ENCODE results near the gene LYPD6.

LYPD6 gene

DNA sequence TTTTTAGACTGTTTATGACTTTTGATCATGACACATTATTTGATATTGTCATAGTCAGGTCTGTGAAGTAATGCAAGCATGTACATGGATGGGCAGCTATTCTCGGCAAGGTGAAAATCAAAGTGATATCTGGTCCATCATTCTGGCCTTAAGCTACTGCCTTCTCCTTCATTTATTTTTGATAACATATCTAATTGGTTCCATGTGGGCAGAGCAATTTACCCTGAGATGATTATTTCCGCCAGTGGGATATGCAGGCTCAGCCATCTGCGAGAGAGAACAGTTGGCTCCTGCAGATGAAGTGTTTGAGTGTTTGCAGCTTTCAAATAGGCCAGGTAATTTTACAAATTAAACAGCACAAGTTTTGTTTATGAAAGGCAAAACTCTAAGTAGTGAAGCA lies 116.4 kb downstream of the LYPD6 start (continued):
- TF ChIP-seq, protein P1, sequence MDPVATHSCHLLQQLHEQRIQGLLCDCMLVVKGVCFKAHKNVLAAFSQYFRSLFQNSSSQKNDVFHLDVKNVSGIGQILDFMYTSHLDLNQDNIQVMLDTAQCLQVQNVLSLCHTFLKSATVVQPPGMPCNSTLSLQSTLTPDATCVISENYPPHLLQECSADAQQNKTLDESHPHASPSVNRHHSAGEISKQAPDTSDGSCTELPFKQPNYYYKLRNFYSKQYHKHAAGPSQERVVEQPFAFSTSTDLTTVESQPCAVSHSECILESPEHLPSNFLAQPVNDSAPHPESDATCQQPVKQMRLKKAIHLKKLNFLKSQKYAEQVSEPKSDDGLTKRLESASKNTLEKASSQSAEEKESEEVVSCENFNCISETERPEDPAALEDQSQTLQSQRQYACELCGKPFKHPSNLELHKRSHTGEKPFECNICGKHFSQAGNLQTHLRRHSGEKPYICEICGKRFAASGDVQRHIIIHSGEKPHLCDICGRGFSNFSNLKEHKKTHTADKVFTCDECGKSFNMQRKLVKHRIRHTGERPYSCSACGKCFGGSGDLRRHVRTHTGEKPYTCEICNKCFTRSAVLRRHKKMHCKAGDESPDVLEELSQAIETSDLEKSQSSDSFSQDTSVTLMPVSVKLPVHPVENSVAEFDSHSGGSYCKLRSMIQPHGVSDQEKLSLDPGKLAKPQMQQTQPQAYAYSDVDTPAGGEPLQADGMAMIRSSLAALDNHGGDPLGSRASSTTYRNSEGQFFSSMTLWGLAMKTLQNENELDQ (tag by site-specific recombination; IDR thresholded peaks at IDR 0.05; ENCODE audit: low read depth), result no peak
- TF ChIP-seq ZNF184 (tag by site-specific recombination; IDR thresholded peaks at IDR 0.05), result no peak
- TF ChIP-seq ZNF830 (tag by site-specific recombination; IDR thresholded peaks at IDR 0.05; ENCODE audit: low read depth), result no peak
- no peak for TF ChIP-seq ZSCAN30 (tag by site-specific recombination; IDR thresholded peaks at IDR 0.05)
- TF ChIP-seq ZXDB (tag by site-specific recombination; IDR thresholded peaks at IDR 0.05), result no peak
- no peak for TF ChIP-seq SCRT2 (tag by site-specific recombination; IDR thresholded peaks at IDR 0.05)
- TF ChIP-seq ZNF791 (tag by site-specific recombination; IDR thresholded peaks at IDR 0.05), result no peak
- TF ChIP-seq EGR2 (tag by site-specific recombination; IDR thresholded peaks at IDR 0.05; ENCODE audit: low read depth), result no peak
- TF ChIP-seq ZNF324 (tag by site-specific recombination; IDR thresholded peaks at IDR 0.05), result no peak

DNA sequence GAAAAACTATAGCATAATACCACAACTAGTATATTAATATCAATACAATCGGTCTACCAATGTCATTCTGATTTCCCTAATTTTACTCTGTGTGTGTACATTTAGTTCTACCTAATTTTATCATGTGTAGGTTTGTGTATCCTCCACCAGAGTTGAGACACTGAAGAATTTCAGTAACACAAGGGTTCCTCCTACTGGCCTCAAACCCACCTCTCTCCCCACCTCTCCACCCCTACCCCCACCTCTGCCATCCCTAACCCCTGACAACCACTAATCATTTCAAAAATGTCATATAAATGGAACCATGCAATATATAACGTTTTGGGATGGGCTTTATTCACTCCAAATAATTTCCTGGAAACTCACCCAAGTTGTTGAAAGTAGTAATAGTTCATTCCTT lies 117.9 kb downstream of the LYPD6 start:
- ChIA-PET CTCF (interaction anchor here (0.6 kb wide), 1 partner anchor 301 kb away, joined by 3 read pairs; no protein-coding TSS in a partner anchor), POLR2A (no interaction called here)
- Histone ChIP-seq H3K4me1 (ENCODE audit: control insufficient read depth, insufficient read depth, low read length) (0 out of 2 replicates have a peak, but pooled peaks cover 3% of the 10 kb centered on the region), H3K27ac (ENCODE audit: extremely low read depth, low read depth, low read length) (no peak overlapping the region), H3K9me3 (ENCODE audit: control insufficient read depth, insufficient read depth, low read depth, low read length) (no peaks in the 10 kb centered on the region), H3K36me3 (ENCODE audit: control insufficient read depth in 2 of 2, insufficient read depth in 1 of 2, low read length in 2 of 2) (no peaks in the 10 kb centered on the region), H3K4me3 (ENCODE audit: low read depth, low read length) (no peak overlapping the region)
- no peak for TF ChIP-seq SCRT2 (tag by site-specific recombination; IDR thresholded peaks at IDR 0.05)
- TF ChIP-seq ZNF623 (tag by site-specific recombination; IDR thresholded peaks at IDR 0.05), result no peak
- no peak for TF ChIP-seq FEZF1 (tag by site-specific recombination; IDR thresholded peaks at IDR 0.05)
- TF ChIP-seq ZNF785 (tag by site-specific recombination; IDR thresholded peaks at IDR 0.05), result no peak
- TF ChIP-seq ZNF76 (tag by site-specific recombination; IDR thresholded peaks at IDR 0.05; ENCODE audit: borderline replicate concordance, low read depth), result no peak
- TF ChIP-seq ZNF366 (tag by site-specific recombination; conservative IDR thresholded peaks at IDR 0.05), result no peak
- TF ChIP-seq ZNF670 (tag by site-specific recombination; IDR thresholded peaks at IDR 0.05; ENCODE audit: low read depth), result no peak
- no peak for TF ChIP-seq ZXDB (tag by site-specific recombination; IDR thresholded peaks at IDR 0.05)
- no peak for TF ChIP-seq ZNF239 (tag by site-specific recombination; IDR thresholded peaks at IDR 0.05)
- no peak for TF ChIP-seq ZNF24 (tag by site-specific recombination; IDR thresholded peaks at IDR 0.05)
- TF ChIP-seq ZNF416 (tag by site-specific recombination; IDR thresholded peaks at IDR 0.05), result no peak
- no peak for TF ChIP-seq ZNF174 (tag by site-specific recombination; IDR thresholded peaks at IDR 0.05)
- no peak for TF ChIP-seq HOXD13 (CRISPR knock-in tag; IDR thresholded peaks at IDR 0.05; ENCODE audit: borderline replicate concordance)

DNA sequence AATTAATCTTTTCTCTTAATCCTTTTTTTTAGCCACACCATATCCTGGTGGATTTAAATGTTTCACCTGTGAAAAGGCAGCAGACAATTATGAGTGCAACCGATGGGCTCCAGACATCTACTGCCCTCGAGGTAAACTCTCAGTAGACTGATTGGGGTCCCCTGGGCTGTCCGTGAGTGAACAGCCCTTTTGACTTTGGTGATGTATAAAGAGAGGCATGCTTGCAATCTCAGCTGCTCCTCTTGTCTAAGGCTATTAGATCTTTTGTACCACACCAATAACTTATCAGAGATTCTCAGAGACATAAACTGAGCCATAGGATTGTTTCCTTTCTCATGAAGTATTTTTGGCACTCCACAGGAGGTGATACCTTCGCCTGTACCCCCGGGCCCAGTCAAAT lies 118.6 kb downstream of the LYPD6 start:
- no peak for TF ChIP-seq YY2 (tag by site-specific recombination; IDR thresholded peaks at IDR 0.05)
- TF ChIP-seq, protein P2, sequence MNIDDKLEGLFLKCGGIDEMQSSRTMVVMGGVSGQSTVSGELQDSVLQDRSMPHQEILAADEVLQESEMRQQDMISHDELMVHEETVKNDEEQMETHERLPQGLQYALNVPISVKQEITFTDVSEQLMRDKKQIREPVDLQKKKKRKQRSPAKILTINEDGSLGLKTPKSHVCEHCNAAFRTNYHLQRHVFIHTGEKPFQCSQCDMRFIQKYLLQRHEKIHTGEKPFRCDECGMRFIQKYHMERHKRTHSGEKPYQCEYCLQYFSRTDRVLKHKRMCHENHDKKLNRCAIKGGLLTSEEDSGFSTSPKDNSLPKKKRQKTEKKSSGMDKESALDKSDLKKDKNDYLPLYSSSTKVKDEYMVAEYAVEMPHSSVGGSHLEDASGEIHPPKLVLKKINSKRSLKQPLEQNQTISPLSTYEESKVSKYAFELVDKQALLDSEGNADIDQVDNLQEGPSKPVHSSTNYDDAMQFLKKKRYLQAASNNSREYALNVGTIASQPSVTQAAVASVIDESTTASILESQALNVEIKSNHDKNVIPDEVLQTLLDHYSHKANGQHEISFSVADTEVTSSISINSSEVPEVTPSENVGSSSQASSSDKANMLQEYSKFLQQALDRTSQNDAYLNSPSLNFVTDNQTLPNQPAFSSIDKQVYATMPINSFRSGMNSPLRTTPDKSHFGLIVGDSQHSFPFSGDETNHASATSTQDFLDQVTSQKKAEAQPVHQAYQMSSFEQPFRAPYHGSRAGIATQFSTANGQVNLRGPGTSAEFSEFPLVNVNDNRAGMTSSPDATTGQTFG (tag by site-specific recombination; IDR thresholded peaks at IDR 0.05; ENCODE audit: borderline replicate concordance), result no peak
- no peak for TF ChIP-seq ZNF350 (tag by site-specific recombination; IDR thresholded peaks at IDR 0.05)
- no peak for TF ChIP-seq ZFP37 (tag by site-specific recombination; IDR thresholded peaks at IDR 0.05)
- TF ChIP-seq GLI4 (tag by site-specific recombination; IDR thresholded peaks at IDR 0.05), result no peak
- TF ChIP-seq ZXDB (tag by site-specific recombination; IDR thresholded peaks at IDR 0.05), result no peak
- no peak for TF ChIP-seq ZNF777 (tag by site-specific recombination; IDR thresholded peaks at IDR 0.05; ENCODE audit: borderline replicate concordance)
- CTCF ChIA-PET, result no interaction called here
- Histone ChIP-seq H3K9me3 (ENCODE audit: control insufficient read depth, insufficient read depth, low read depth, low read length) (no peaks in the 10 kb centered on the region), H3K36me3 (ENCODE audit: control insufficient read depth in 2 of 2, insufficient read depth in 1 of 2, low read length in 2 of 2) (no peaks in the 10 kb centered on the region), H3K4me1 (ENCODE audit: control insufficient read depth, insufficient read depth, low read length) (0 out of 2 replicates have a peak, but pooled peaks cover 3% of the 10 kb centered on the region), H3K27ac (ENCODE audit: extremely low read depth, low read depth, low read length) (no peak overlapping the region), H3K4me3 (ENCODE audit: low read depth, low read length) (no peak overlapping the region)
- POLR2A ChIA-PET, result no interaction called here
